Ureter (tissue), 1 donor: ENCODE results near the gene CCT5. TPM values are rescaled to one million over a fixed set of nuclear protein-coding genes. Genes with fewer than 3 reads are reported as not detected.

Experiments used
- DNase-seq: peaks from one replicate; pipeline ENCODE4 v3.0.0-alpha.2; 2020; ENCODE audit warnings: low spot score
- total RNA-seq: library from RNA; stranded (reverse); gene quantifications from one replicate; pipeline ENCODE4 v1.2.4, GENCODE V29; 2023
- donor health status: DM: yes; HTN: yes; CAD: no.

The CCT5 gene
- total RNA-seq, result 158 TPM

GRCh38 chr5:10249948-10250805, at the start of gene CCT5:
Gene CCT5, plus strand, starts transcription at chr5:10250280. Its CDS starts 61 bp downstream, at chr5:10250341.
- DNase-seq, result peak; percentile 95

- no peak for DNase-seq
These were observed 48.7 kb upstream of the CCT5 start for GRCh38 chr5:10201223-10201868.

GRCh38 chr5:10202089-10202910, 47.8 kb upstream of the CCT5 start:
- DNase-seq, result no peak

GRCh38 chr5:10209004-10209403, 41.1 kb upstream of the CCT5 start:
- DNase-seq, result no peak

GRCh38 chr5:10213316-10213715, 36.8 kb upstream of the CCT5 start:
- no peak for DNase-seq

GRCh38 chr5:10214041-10214440, 36.0 kb upstream of the CCT5 start:
- no peak for DNase-seq

GRCh38 chr5:10215366-10215765, 34.7 kb upstream of the CCT5 start:
- DNase-seq, result no peak

- no peak for DNase-seq
These were observed 34.0 kb upstream of the CCT5 start for GRCh38 chr5:10216107-10216506.

- no peak for DNase-seq
These were observed 31.4 kb upstream of the CCT5 start for GRCh38 chr5:10218658-10219057.

- DNase-seq, result no peak
These were observed 31.0 kb upstream of the CCT5 start for GRCh38 chr5:10219068-10219467.

- no peak for DNase-seq
These were observed 29.8 kb upstream of the CCT5 start for GRCh38 chr5:10220248-10220647.

- no peak for DNase-seq
These were observed 27.8 kb upstream of the CCT5 start for GRCh38 chr5:10222326-10222725.

- DNase-seq, result no peak
These were observed 22.7 kb upstream of the CCT5 start for GRCh38 chr5:10227379-10227778.

- no peak for DNase-seq
These were observed 21.8 kb upstream of the CCT5 start for GRCh38 chr5:10228288-10228687.

GRCh38 chr5:10229306-10230048, 20.6 kb upstream of the CCT5 start:
- DNase-seq, result no peak

GRCh38 chr5:10232386-10232785, 17.7 kb upstream of the CCT5 start:
- DNase-seq, result no peak

- no peak for DNase-seq
These were observed 17.1 kb upstream of the CCT5 start for GRCh38 chr5:10233011-10233410.

- no peak for DNase-seq
These were observed 16.6 kb upstream of the CCT5 start for GRCh38 chr5:10233505-10233904.

- no peak for DNase-seq
These were observed 14.7 kb upstream of the CCT5 start for GRCh38 chr5:10235350-10235749.

- no peak for DNase-seq
These were observed 6.3 kb upstream of the CCT5 start for GRCh38 chr5:10243660-10244240.

- no peak for DNase-seq
These were observed 5.6 kb upstream of the CCT5 start for GRCh38 chr5:10244342-10244944.
